Panc1 (cell line): ENCODE data around the gene GLIPR2. TPM values are rescaled to one million over a fixed set of nuclear protein-coding genes. Genes with fewer than 3 reads are reported as not detected.

Experiments used
- ATAC-seq: fragments of 200-7000 bp; cut with Tn5 transposase; 2 replicates; pipeline ENCODE4 v1.9.1; 2020; ENCODE audit warnings: mild to moderate bottlenecking, moderate library complexity
- BruUV-seq: library from RNA; stranded (reverse); fragments of 400-500 nt; replicated peaks from 2 replicates; lab custom pipeline; 2021; lab: Mats Ljungman, UMichigan
- CTCF ChIA-PET: fragments of 300-600 bp; sonication (Branson Sonifier 250); formaldehyde crosslinking; loops from one replicate; lab custom pipeline; 2022; ENCODE audit warnings: antibody characterized with exemption; lab: Charles Lee
- POLR2A ChIA-PET: fragments of 300-600 bp; sonication (Branson Sonifier 250); formaldehyde crosslinking; loops from one replicate; lab custom pipeline; 2022; ENCODE audit warnings: antibody characterized with exemption; lab: Charles Lee
- DNase-seq: peaks from one replicate; pipeline ENCODE4 v3.0.0-alpha.2; 2010; ENCODE audit warnings: low read depth, low spot score
- H3K27ac ChIP-seq: 2 replicates; pipeline ENCODE4 v1.5.1; 2011; ENCODE audit warnings: mild to moderate bottlenecking, low read length, inconsistent platforms
- H3K27me3 ChIP-seq: fragments of 200-500 bp; sonication (Bioruptor generic); 2 replicates; pipeline ENCODE4 v1.6.0; 2014; ENCODE audit warnings: low read length, inconsistent platforms; ENCODE audit not compliant: control insufficient read depth, insufficient read depth
- H3K36me3 ChIP-seq: fragments of 200-500 bp; sonication (Bioruptor generic); 2 replicates; pipeline ENCODE4 v1.5.1; 2014; ENCODE audit warnings: inconsistent platforms, mild to moderate bottlenecking, low read length, moderate library complexity; ENCODE audit not compliant: control insufficient read depth, insufficient read depth
- H3K4me1 ChIP-seq: 2 replicates; pipeline ENCODE4 v1.5.1; 2011; ENCODE audit warnings: inconsistent platforms, mild to moderate bottlenecking, low read length, moderate library complexity; ENCODE audit not compliant: control insufficient read depth, insufficient read depth
- H3K4me3 ChIP-seq, 2 experiments: 2 replicates each; pipeline ENCODE4 v1.5.1; 2011 to 2012; ENCODE audit warnings: low read depth in 2 of 2, low read length in 2 of 2, mild to moderate bottlenecking in 2 of 2, inconsistent platforms in 1 of 2, moderate library complexity in 1 of 2
- H3K9me3 ChIP-seq: fragments of 200-500 bp; sonication (Bioruptor generic); 2 replicates; pipeline ENCODE4 v1.5.1; 2014; ENCODE audit warnings: low read depth, mild to moderate bottlenecking, inconsistent platforms, low read length, moderate library complexity; ENCODE audit not compliant: control insufficient read depth, insufficient read depth
- CTCF ChIP-seq: fragments of 450-650 bp; IDR thresholded peaks from 2 replicates; pipeline ENCODE4 v1.5.1; 2017; ENCODE audit warnings: mild to moderate bottlenecking
- POLR2AphosphoS5 ChIP-seq: IDR thresholded peaks from 2 replicates; pipeline ENCODE4 v1.6.1; 2012; ENCODE audit warnings: mild to moderate bottlenecking, low read depth, low read length, moderate library complexity
- SIN3A ChIP-seq: IDR thresholded peaks from 2 replicates; pipeline ENCODE4 v1.6.1; 2012; ENCODE audit warnings: low read depth, mild to moderate bottlenecking, low read length, moderate library complexity, borderline replicate concordance; ENCODE audit not compliant: insufficient read depth
- TCF7L2 ChIP-seq: IDR thresholded peaks from 2 replicates; pipeline ENCODE4 v1.6.1; 2011; ENCODE audit warnings: mild to moderate bottlenecking, low read depth, low read length, inconsistent platforms
- in situ Hi-C: cut with HindIII; loops from 2 replicates; pipeline ENCODE4 v1.10.0; 2016; ENCODE audit warnings: low sequenced_read_pairs, low pct_unique_long_range_greater_than_20kb
- intact Hi-C: fragments of 100-400 bp; cut with micrococcal nuclease; formaldehyde crosslinking; loops from one replicate; pipeline ENCODE4 v1.10.0; 2022; ENCODE audit not compliant: unreplicated experiment
- total RNA-seq: library from RNA; stranded (reverse); gene quantifications from one replicate; pipeline ENCODE4 v1.2.1, GENCODE V29; 2021; ENCODE audit not compliant: unreplicated experiment
- TF ChIP-seq, protein P1 (sequence below), 2 experiments: IDR thresholded peaks; 2 replicates each; pipeline ENCODE4 v1.6.1; 2011 to 2012; ENCODE audit warnings: low read depth in 2 of 2, control low read depth in 1 of 2, low read length in 1 of 2, mild to moderate bottlenecking in 1 of 2, moderate library complexity in 1 of 2; ENCODE audit not compliant: insufficient read depth in 1 of 2

GLIPR2 gene
- total RNA-seq, 1 experiment from 2014 or later, result 4.9 TPM

DNA sequence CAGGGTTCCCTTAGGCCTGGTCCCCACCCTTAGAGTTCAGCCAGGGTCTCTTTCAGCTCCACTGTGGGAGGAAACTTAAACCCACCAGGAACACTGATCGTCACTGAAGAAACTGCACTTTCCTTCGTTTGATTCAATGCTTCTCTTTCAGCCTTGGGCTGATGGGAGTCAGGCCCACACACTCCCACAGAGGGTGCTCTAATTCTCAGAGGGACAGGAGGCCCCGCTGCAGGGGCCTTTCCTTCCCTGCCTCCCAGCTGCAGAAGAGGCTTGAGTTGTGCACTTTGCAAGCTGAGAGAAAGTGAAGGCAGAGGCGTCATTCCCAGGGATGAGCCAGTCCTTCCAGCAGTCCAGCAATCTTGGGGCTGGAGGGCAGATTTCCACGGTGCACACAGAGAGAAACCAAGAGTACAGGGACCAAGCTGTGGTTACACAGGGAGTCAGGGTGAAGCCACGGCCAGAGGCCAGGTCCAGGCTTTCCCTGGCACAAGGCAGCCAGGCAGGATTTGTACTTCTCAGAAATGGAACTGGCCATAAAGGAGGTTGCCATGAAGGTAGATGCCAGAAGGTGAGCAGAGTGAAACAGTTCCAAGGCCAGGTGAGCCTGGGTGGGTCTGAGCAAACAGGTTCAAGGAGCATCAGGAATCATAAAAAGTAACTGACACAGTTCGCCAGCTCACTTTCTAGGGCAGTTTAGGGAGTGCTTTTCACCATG is 10.4 kb upstream of the GLIPR2 start:
- no TSS peak for BruUV-seq
- no peak for TF ChIP-seq CTCF
- no peak for TF ChIP-seq TCF7L2
- TF ChIP-seq, protein P1, sequence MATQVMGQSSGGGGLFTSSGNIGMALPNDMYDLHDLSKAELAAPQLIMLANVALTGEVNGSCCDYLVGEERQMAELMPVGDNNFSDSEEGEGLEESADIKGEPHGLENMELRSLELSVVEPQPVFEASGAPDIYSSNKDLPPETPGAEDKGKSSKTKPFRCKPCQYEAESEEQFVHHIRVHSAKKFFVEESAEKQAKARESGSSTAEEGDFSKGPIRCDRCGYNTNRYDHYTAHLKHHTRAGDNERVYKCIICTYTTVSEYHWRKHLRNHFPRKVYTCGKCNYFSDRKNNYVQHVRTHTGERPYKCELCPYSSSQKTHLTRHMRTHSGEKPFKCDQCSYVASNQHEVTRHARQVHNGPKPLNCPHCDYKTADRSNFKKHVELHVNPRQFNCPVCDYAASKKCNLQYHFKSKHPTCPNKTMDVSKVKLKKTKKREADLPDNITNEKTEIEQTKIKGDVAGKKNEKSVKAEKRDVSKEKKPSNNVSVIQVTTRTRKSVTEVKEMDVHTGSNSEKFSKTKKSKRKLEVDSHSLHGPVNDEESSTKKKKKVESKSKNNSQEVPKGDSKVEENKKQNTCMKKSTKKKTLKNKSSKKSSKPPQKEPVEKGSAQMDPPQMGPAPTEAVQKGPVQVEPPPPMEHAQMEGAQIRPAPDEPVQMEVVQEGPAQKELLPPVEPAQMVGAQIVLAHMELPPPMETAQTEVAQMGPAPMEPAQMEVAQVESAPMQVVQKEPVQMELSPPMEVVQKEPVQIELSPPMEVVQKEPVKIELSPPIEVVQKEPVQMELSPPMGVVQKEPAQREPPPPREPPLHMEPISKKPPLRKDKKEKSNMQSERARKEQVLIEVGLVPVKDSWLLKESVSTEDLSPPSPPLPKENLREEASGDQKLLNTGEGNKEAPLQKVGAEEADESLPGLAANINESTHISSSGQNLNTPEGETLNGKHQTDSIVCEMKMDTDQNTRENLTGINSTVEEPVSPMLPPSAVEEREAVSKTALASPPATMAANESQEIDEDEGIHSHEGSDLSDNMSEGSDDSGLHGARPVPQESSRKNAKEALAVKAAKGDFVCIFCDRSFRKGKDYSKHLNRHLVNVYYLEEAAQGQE (IDR thresholded peaks at IDR 0.05; ENCODE audit: insufficient read depth in 1 of 2, low read depth in 2 of 2, low read length in 1 of 2), result no peak
- no peak for TF ChIP-seq SIN3A
- TF ChIP-seq POLR2AphosphoS5, result no peak
- in situ Hi-C loops (no loop called here), intact Hi-C loops (no loop called here)
- Histone ChIP-seq H3K27me3 (no peaks in the 10 kb centered on the region), H3K4me1 (no peaks in the 10 kb centered on the region), H3K9me3 (no peaks in the 10 kb centered on the region), H3K36me3 (no peaks in the 10 kb centered on the region), H3K4me3 (no peak overlapping the region), H3K27ac (no peak overlapping the region)
- CTCF ChIA-PET, result no interaction called here
- POLR2A ChIA-PET, result no interaction called here
- ATAC-seq (peak; percentile 53), DNase-seq (no peak)

DNA sequence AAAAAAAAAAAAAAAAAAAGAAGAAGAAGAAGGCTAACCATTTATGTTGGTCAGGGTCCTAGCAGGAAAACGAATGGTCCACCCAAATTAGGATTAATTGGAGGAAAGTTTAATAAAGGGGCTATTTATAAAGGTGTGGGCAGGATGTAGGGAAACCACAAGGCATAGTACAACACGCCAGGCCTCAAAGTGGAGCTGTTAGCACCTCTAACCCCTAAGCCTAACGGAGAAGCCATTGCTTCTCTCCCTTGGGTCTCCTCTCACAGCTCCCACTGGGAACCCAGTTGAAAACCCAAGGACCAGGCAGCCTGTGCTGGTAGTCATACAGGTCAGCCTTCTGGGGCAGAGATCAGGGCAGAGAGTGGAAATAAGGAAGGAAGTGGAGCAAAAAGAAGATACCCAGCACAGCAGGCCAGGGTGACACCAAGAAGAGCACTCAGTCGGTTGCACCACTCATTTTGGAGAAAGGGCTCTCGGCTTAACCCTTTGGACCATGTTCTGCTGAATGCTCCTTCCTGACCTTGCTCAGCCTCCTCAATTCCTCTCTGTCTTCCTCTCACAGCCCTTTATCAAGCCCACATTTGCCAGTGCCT is 8.8 kb upstream of the GLIPR2 start:
- H3K9me3 ChIP-seq, result no peaks in the 10 kb centered on the region
- no peak for ATAC-seq
- BruUV-seq, result no TSS peak
- H3K4me3 ChIP-seq, result no peak overlapping the region
- intact Hi-C loops (no loop called here), in situ Hi-C loops (no loop called here)
- no peaks in the 10 kb centered on the region for H3K36me3 ChIP-seq
- TF ChIP-seq SIN3A, result no peak
- H3K27ac ChIP-seq, result no peak overlapping the region
- H3K4me1 ChIP-seq, result no peaks in the 10 kb centered on the region
- H3K27me3 ChIP-seq, result no peaks in the 10 kb centered on the region
- ChIA-PET POLR2A (interaction anchor here (0.7 kb wide), 1 partner anchor 62 kb away, joined by 13 read pairs; no protein-coding TSS in a partner anchor), CTCF (no interaction called here)
- no peak for DNase-seq

DNA sequence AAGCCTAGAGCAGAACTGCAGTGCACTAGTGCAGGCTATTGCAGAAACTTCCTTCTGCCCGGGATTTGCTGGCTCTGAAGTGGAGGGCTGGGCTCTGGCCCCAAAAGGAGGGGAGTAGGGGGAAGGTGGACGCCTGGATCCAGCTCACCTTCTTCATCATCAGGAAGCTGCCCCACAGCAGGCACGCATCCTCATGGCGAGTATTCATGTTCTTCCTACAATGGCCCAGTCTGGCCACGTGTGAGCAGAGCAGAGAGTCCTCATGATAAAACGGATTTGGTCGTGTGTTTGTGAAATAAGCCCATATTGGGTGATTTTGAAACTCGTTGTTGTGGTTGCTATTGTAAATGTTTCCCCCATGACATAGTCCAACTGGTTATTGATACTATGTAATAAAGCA is 8.2 kb upstream of the GLIPR2 start:
- H3K36me3 ChIP-seq, result no peaks in the 10 kb centered on the region
- no peaks in the 10 kb centered on the region for H3K27me3 ChIP-seq
- intact Hi-C loops, result no loop called here
- TF ChIP-seq, protein P1 (IDR thresholded peaks at IDR 0.05; ENCODE audit: insufficient read depth in 1 of 2, low read depth in 2 of 2, low read length in 1 of 2), result no peak
- TF ChIP-seq POLR2AphosphoS5 (no peak), CTCF (no peak), SIN3A (no peak), TCF7L2 (no peak)
- H3K4me1 ChIP-seq, result no peaks in the 10 kb centered on the region
- ChIA-PET CTCF (no interaction called here), POLR2A (no interaction called here)
- H3K27ac ChIP-seq, result no peak overlapping the region
- H3K9me3 ChIP-seq, result no peaks in the 10 kb centered on the region
- in situ Hi-C loops, result no loop called here
- H3K4me3 ChIP-seq, result no peak overlapping the region
- no TSS peak for BruUV-seq
- ATAC-seq, result no peak
- no peak for DNase-seq
